ENCODE results near the gene ZSWIM3.

The ZSWIM3 gene

GRCh38 chr20:45833030-45833882 is 24.2 kb upstream of the ZSWIM3 start, which contains the start of gene SNX21:
Gene SNX21 (plus strand): TSS chr20:45833799. CDS start chr20:45833920, 121 bp downstream.
- peak; percentile 95 for DNase-seq

- peak; percentile 77 for DNase-seq
Measured at GRCh38 chr20:45833883-45834796, 23.3 kb upstream of the ZSWIM3 start.

GRCh38 chr20:45834797-45835161 is 22.6 kb upstream of the ZSWIM3 start:
- DNase-seq = no peak

- no peak for DNase-seq
Measured at GRCh38 chr20:45835329-45835765, 22.1 kb upstream of the ZSWIM3 start.

- DNase-seq = peak; percentile 58
Measured at GRCh38 chr20:45835825-45836224, 21.6 kb upstream of the ZSWIM3 start.

- no peak for DNase-seq
Measured at GRCh38 chr20:45836841-45837240, 20.6 kb upstream of the ZSWIM3 start.

- no peak for DNase-seq
Measured at GRCh38 chr20:45840700-45841198, 16.7 kb upstream of the ZSWIM3 start.

- DNase-seq = no peak
Measured at GRCh38 chr20:45841407-45842129, 15.8 kb upstream of the ZSWIM3 start.

GRCh38 chr20:45842169-45842812 is 15.1 kb upstream of the ZSWIM3 start:
- DNase-seq = peak; percentile 30

- DNase-seq = no peak
Measured at GRCh38 chr20:45843506-45843905, 13.9 kb upstream of the ZSWIM3 start.

- no peak for DNase-seq
Measured at GRCh38 chr20:45845452-45845851, 12.0 kb upstream of the ZSWIM3 start.

- DNase-seq = no peak
Measured at GRCh38 chr20:45848421-45848820, 9.0 kb upstream of the ZSWIM3 start.

- DNase-seq = no peak
Measured at GRCh38 chr20:45848969-45849582, 8.3 kb upstream of the ZSWIM3 start.

GRCh38 chr20:45850238-45850637 is 7.2 kb upstream of the ZSWIM3 start:
- no peak for DNase-seq

GRCh38 chr20:45850926-45851325 is 6.5 kb upstream of the ZSWIM3 start:
- no peak for DNase-seq

GRCh38 chr20:45851501-45851900 is 5.9 kb upstream of the ZSWIM3 start:
- no peak for DNase-seq

GRCh38 chr20:45852326-45852725 is 5.1 kb upstream of the ZSWIM3 start:
- DNase-seq = no peak

GRCh38 chr20:45853484-45853883 is 3.9 kb upstream of the ZSWIM3 start:
- DNase-seq = no peak

GRCh38 chr20:45857882-45858216 is 435 bp downstream of the ZSWIM3 start:
- no peak for DNase-seq

GRCh38 chr20:45859916-45860315 is 2.5 kb downstream of the ZSWIM3 start:
- no peak for DNase-seq

- DNase-seq = no peak
Measured at GRCh38 chr20:45860560-45861220, 3.3 kb downstream of the ZSWIM3 start.

Measured in EL (cell line).